HepG2 (cell line): ENCODE data around the gene CD7. TPM values are rescaled to one million over a fixed set of nuclear protein-coding genes. Genes with fewer than 3 reads are reported as not detected.

ENCODE experiments used
- ASH2L ChIP-seq: fragments of 300-600, 200-600 bp; sonication (generic); IDR thresholded peaks from 2 replicates; pipeline ENCODE4 v1.7.0; 2017; ENCODE audit warnings: low read depth, mild to moderate bottlenecking, moderate library complexity, mixed read lengths, low read length; ENCODE audit not compliant: insufficient read length
- ATF4 ChIP-seq, 2 experiments: fragments of 450-650 bp in 1 of 2; sonication (generic) in 1 of 2; formaldehyde crosslinking; IDR thresholded peaks; 2 replicates each; pipeline versions ENCODE4 v1.5.0 to v1.8.0; 2020 to 2022; ENCODE audit warnings: mild to moderate bottlenecking in 1 of 2, missing genetic modification reagents in 1 of 2
- CC2D1A ChIP-seq: sonication (generic); formaldehyde crosslinking; IDR thresholded peaks from 2 replicates; pipeline ENCODE4 v1.8.1; 2023; ENCODE audit warnings: mild to moderate bottlenecking, missing genetic modification reagents
- HNF1A ChIP-seq, 2 experiments: sonication (generic) in 1 of 2; formaldehyde crosslinking in 1 of 2; IDR thresholded peaks; 2 replicates each; pipeline versions ENCODE4 v1.4.0 to v1.6.1; 2016 to 2020; ENCODE audit warnings: borderline replicate concordance in 1 of 2, low read depth in 1 of 2, mild to moderate bottlenecking in 1 of 2, missing genetic modification reagents in 1 of 2
- HNF1B ChIP-seq: sonication (generic); formaldehyde crosslinking; IDR thresholded peaks from 2 replicates; pipeline ENCODE4 v1.5.1; 2020; ENCODE audit warnings: mild to moderate bottlenecking, moderate library complexity, missing genetic modification reagents
- JDP2 ChIP-seq: sonication (generic); formaldehyde crosslinking; IDR thresholded peaks from 2 replicates; pipeline ENCODE4 v1.8.1; 2022; ENCODE audit warnings: missing genetic modification reagents, borderline replicate concordance
- KLF12 ChIP-seq: sonication (generic); formaldehyde crosslinking; IDR thresholded peaks from 2 replicates; pipeline ENCODE4 v1.4.0; 2020; ENCODE audit warnings: missing genetic modification reagents, borderline replicate concordance
- PAX8 ChIP-seq: sonication (generic); formaldehyde crosslinking; IDR thresholded peaks from 2 replicates; pipeline ENCODE4 v1.8.0; 2022; ENCODE audit warnings: mild to moderate bottlenecking, missing genetic modification reagents, borderline replicate concordance
- PHB2 ChIP-seq: fragments of 450-650 bp; IDR thresholded peaks from 2 replicates; pipeline ENCODE4 v1.6.1; 2018; ENCODE audit not compliant: partially characterized antibody
- PITX1 ChIP-seq: sonication (generic); formaldehyde crosslinking; IDR thresholded peaks from 2 replicates; pipeline ENCODE4 v1.5.1; 2020; ENCODE audit warnings: mild to moderate bottlenecking, missing genetic modification reagents
- RFX3 ChIP-seq: IDR thresholded peaks from 2 replicates; pipeline ENCODE4 v1.6.1; 2016; ENCODE audit warnings: missing biosample characterization, missing genetic modification reagents
- SAP130 ChIP-seq: IDR thresholded peaks from 2 replicates; pipeline ENCODE4 v1.6.1; 2016; ENCODE audit warnings: low read depth
- SP5 ChIP-seq: IDR thresholded peaks from 2 replicates; pipeline ENCODE4 v1.6.1; 2016; ENCODE audit warnings: low read depth, borderline replicate concordance
- SRSF9 ChIP-seq: fragments of 200-400 bp; formaldehyde crosslinking; IDR thresholded peaks from 2 replicates; pipeline ENCODE4 v1.6.1; 2018; ENCODE audit warnings: borderline replicate concordance, mild to moderate bottlenecking, low read depth, low read length; ENCODE audit not compliant: insufficient read depth, poor library complexity, severe bottlenecking
- ZNF570 ChIP-seq: sonication (generic); formaldehyde crosslinking; IDR thresholded peaks from 2 replicates; pipeline ENCODE4 v1.4.0; 2020; ENCODE audit warnings: mild to moderate bottlenecking, missing genetic modification reagents, borderline replicate concordance
- ZNF616 ChIP-seq: sonication (generic); formaldehyde crosslinking; IDR thresholded peaks from 2 replicates; pipeline ENCODE4 v1.5.0; 2020; ENCODE audit warnings: low read depth, mild to moderate bottlenecking, missing genetic modification reagents
- ZNF784 ChIP-seq: sonication (generic); formaldehyde crosslinking; IDR thresholded peaks from 2 replicates; pipeline ENCODE4 v1.5.1; 2020; ENCODE audit warnings: missing genetic modification reagents, mild to moderate bottlenecking, borderline replicate concordance
- polyA plus RNA-seq, 8 experiments: library from polyadenylated mRNA; depleted of rRNA in 3 of 8; stranded (reverse) in 7 of 8; unstranded in 1 of 8; fragments of >200 nt; fragmentation: Illumina TruSeq in 4 of 8; extraction: Trizol in 4 of 8; gene quantifications; 2 replicates each; pipeline versions ENCODE4 v1.2.1 to v1.2.3, GENCODE V29; 2011 to 2016; ENCODE audit warnings: low read depth in 4 of 8, missing spikeins in 1 of 8, mixed read lengths in 1 of 8; ENCODE audit not compliant: insufficient read depth in 1 of 8
- total RNA-seq, 5 experiments: library from RNA; depleted of rRNA; stranded (reverse); fragments of >200 nt; fragmentation: Illumina TruSeq; extraction: Trizol; gene quantifications; 2 replicates each; pipeline ENCODE4 v1.2.3, GENCODE V29; 2016; ENCODE audit warnings: low read depth in 1 of 5
- TF ChIP-seq, protein P1 (sequence below): sonication (generic); formaldehyde crosslinking; conservative IDR thresholded peaks from 2 replicates; pipeline ENCODE4 v1.5.0; 2020; ENCODE audit warnings: missing genetic modification reagents

Gene CD7
- total and polyA plus RNA-seq, 2 of the 13 experiments (the other 11 are each of a cell fraction or from before 2014, with no cell fraction given): 67.6 to 76.4 TPM

- TF ChIP-seq PAX8 (CRISPR knock-in tag): peak; percentile 73; the same call in 1 of the 2 replicates
- peak; percentile 95 for TF ChIP-seq PITX1 (CRISPR knock-in tag)
- peak; percentile 96 for TF ChIP-seq SP5 (CRISPR knock-in tag)
- TF ChIP-seq, protein P1, sequence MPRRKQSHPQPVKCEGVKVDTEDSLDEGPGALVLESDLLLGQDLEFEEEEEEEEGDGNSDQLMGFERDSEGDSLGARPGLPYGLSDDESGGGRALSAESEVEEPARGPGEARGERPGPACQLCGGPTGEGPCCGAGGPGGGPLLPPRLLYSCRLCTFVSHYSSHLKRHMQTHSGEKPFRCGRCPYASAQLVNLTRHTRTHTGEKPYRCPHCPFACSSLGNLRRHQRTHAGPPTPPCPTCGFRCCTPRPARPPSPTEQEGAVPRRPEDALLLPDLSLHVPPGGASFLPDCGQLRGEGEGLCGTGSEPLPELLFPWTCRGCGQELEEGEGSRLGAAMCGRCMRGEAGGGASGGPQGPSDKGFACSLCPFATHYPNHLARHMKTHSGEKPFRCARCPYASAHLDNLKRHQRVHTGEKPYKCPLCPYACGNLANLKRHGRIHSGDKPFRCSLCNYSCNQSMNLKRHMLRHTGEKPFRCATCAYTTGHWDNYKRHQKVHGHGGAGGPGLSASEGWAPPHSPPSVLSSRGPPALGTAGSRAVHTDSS (CRISPR knock-in tag): no peak
- TF ChIP-seq ASH2L: peak; percentile 76
- TF ChIP-seq JDP2 (CRISPR knock-in tag): no peak
- TF ChIP-seq CC2D1A (CRISPR knock-in tag): no peak
- TF ChIP-seq HNF1B: peak; percentile 96
- TF ChIP-seq SAP130 (CRISPR knock-in tag): peak; percentile 96
- TF ChIP-seq RFX3 (CRISPR knock-in tag): no peak; the same call in 1 of the 2 replicates
- TF ChIP-seq ZNF784 (CRISPR knock-in tag): no peak
- no peak for TF ChIP-seq PHB2
- no peak for TF ChIP-seq ZNF570 (CRISPR knock-in tag)
- no peak for TF ChIP-seq ZNF616
- no peak for TF ChIP-seq SRSF9
- TF ChIP-seq HNF1A (IDR thresholded peaks at IDR 0.05; ENCODE audit: low read depth): peak; percentile 71
- peak; percentile 90; the same call in 1 of the 2 replicates for TF ChIP-seq HNF1A (CRISPR knock-in tag; IDR thresholded peaks at IDR 0.05; ENCODE audit: borderline replicate concordance)
- TF ChIP-seq KLF12 (CRISPR knock-in tag): peak; percentile 92
- TF ChIP-seq ATF4 (CRISPR knock-in tag; IDR thresholded peaks at IDR 0.05): peak; percentile 66 to 85; a peak in 3 of 4 replicates
Measured at GRCh38 chr17:82346342-82347300, 29.2 kb upstream of the CD7 start (continued).
